Adipose tissue (tissue), 3 donors: ENCODE measurements around the gene CPHXL. TPM values are rescaled to one million over a fixed set of nuclear protein-coding genes. Genes with fewer than 3 reads are reported as not detected.

ENCODE experiments used
- H3K27ac ChIP-seq: one replicate; pipeline ENCODE4 v1.5.1; 2013; ENCODE audit warnings: low read depth, low read length
- WGBS, 3 donors: extraction: QIAGEN DNeasy Blood & Tissue Kit; methylation state at CpG; one replicate each; pipeline ENCODE4 v1.1.7; 2013; 5-methylcytosine and 5-hydroxymethylcytosine counted together
- polyA plus RNA-seq, 3 donors: library from polyadenylated mRNA; stranded (reverse); fragments of 200-250 nt; gene quantifications; one replicate each; pipeline ENCODE4 v1.2.3, GENCODE V29; 2013
- donor health status: healthy with polysubstance abuse.
- donor health status: Bipolar disorder and iron deficiency.
- donor health status: healthy.

CPHXL gene
- not detected for polyA plus RNA-seq

- no peak within 1 kb of the TSS for H3K27ac ChIP-seq
- WGBS, 3 donors, result 86 to 91% (median 87%) methylated on average over 5 of the region's 5 CpGs
These were observed at the start of gene CPHXL for GRCh38 chr16:75726390-75726789. CPHXL (minus strand) TSS chr16:75726490; CDS start chr16:75726442, 48 bp downstream.

DNA sequence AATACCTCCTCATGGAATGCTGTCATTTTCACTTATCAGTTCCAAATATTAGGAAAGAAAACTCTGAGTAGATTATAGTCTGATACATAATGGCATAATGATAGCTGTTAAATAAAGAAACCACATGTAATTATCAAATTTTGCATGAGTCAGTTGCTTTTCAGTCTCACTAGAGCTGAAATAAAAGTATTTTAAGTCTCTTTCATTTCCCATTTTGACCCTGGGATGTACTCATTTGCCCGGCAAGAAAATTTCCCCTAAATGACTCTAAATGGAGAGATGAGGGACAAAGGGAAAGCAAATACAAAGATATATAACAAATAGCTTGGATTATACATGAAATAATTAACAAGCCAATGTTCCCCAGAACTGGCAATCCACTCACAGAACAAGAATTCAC, 47.9 kb upstream of the CPHXL start:
- 58 to 77% (median 67%) methylated on average over 1 of the region's 1 CpG for WGBS, 3 donors
- no peak overlapping the region for H3K27ac ChIP-seq

DNA sequence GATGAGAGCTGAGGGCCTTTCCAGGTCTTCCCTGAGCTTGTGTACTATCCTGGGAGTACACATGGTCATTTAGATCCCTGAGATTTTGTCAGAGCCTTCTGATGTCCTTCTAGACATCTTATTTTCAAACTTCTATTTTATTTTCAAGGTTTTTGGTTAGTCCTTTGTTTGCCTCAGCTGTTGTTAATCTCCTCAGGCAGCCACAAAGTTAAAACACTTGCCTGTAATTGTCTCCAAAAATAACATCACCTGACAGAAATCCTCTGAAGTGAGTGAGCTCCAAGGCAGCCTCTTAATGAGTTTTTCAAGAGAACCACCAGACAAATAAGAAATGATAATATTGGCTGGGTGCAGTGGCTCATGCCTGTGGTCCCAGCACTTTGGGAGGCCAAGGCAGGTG, 43.8 kb upstream of the CPHXL start:
- H3K27ac ChIP-seq, result no peak overlapping the region

DNA sequence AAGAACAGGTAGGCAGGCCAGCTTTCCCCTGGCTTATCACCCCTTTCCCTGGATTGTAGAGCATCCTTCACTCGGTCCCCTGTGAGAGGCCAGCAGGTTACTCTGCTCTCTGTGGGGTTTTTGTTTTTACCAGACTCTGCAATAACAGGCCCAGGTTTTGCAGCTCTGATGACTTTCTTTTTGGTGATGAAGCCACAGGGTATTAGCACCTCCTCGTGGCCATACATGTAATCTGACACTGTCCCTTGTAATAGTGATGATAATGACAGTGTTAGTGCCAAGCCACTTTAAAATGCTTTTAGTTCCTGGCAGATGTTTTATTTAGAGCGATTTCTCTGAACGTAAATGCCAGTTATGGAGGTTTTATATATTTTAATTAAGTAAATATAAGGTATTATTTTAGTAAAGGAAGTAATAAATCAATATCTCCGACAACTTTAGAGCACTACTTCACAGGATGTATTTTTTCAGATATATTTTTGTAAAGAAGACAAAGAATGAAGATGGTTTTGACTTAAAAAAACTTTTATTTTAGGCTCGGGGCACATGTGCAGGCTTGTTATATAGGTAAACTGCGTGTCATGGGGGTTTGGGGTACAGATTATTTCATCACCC, 38.0 kb upstream of the CPHXL start:
- H3K27ac ChIP-seq, result no peak overlapping the region
- WGBS, 3 donors, result 14 to 26% (median 24%) methylated on average over 7 of the region's 7 CpGs

- WGBS, 3 donors, result 68 to 72% (median 69%) methylated on average over 3 of the region's 3 CpGs
- no peak overlapping the region for H3K27ac ChIP-seq
These were observed 36.9 kb upstream of the CPHXL start for GRCh38 chr16:75763204-75763603.

DNA sequence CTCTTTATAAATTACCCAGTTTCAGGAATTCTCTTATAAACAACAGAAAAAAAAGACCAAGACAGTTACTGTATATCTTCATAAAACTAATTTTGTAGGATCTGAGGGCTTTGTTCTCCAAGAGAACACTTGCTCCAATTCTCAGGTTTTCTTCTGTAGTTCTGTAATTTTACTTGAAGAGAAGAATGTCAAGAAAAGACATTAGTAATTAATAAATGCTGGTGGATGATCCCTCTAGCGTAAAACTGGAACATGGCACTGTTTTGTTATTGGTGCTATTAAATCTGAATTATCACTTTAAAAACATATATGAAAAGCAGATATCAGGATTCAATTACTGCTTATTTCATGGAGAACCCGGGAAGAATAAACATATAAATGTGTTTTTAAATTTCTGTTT, 36.5 kb upstream of the CPHXL start:
- 67 to 84% (median 83%) methylated on average over 2 of the region's 2 CpGs for WGBS, 3 donors
- H3K27ac ChIP-seq, result no peak overlapping the region

DNA sequence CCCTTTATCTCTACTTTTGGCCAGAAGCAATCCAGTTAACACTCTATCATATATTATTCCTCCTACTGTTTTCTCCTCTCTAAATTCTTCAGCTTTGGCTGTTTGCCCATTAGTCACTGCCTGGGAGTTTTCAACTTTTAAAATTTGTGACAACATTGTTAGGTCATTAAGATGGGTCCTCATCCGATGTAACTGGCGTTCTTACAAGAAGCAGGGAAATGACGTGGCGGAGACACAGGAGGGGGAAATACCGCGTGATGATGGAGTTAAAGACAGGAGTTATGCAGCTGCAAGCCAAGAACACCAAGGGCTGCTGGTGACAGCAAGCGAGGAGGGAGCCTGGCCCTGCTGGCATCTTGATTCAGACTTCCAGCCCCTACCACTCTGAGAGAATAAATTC, 34.8 kb upstream of the CPHXL start:
- WGBS, 3 donors, result 67 to 73% (median 70%) methylated on average over 7 of the region's 7 CpGs
- H3K27ac ChIP-seq, result no peak overlapping the region

GRCh38 chr16:75760018-75760519, 33.8 kb upstream of the CPHXL start:
- WGBS, 3 donors, result 16 to 40% (median 19%) methylated on average over 2 of the region's 2 CpGs
- H3K27ac ChIP-seq, result no peak overlapping the region

- no peak overlapping the region for H3K27ac ChIP-seq
- WGBS, 3 donors, result 36 to 72% (median 44%) methylated on average over 1 of the region's 1 CpG
These were observed 31.9 kb upstream of the CPHXL start for GRCh38 chr16:75758215-75758614.

DNA sequence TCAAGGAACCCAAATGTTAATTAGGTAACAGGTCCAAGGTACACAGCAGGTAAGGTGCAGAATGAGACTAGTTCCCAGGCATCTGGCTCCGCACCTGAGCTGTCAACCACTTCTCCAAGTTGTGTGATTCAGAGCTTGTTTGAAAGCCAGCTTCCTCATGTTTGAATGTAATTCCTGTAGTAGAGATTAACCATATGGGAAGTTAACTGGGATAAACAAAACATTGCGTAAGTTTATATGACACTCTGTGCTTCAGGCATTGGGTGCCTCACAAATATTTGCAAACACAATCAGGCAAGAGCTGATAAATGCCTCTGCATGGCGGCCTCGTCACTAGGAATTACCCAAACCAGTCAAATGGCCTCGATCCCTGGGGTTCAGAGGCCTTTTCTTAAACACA, 27.9 kb upstream of the CPHXL start:
- WGBS, 3 donors, result 16 to 73% (median 68%) methylated on average over 5 of the region's 5 CpGs
- H3K27ac ChIP-seq, result no peak overlapping the region

DNA sequence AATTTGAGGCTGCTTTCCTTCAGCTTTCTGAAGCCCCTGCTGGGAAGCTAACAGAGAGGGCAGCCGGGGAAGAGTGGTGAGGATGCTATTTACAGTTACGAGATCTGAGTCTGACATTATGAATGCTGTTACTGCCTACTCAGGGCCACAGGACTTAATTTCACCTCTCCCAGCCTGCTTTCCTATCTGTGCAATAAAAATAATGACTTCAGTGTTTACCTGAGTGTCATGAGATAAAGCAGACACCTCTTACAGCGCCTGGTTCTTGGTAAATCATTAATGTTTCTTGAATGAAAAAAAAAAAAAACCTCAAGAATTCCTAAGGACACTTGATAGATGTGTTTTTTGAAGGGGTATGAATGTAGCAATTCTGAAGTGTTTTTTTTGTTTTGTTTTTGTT, 24.2 kb upstream of the CPHXL start:
- H3K27ac ChIP-seq, result no peak overlapping the region
- 31 to 75% (median 61%) methylated on average over 3 of the region's 3 CpGs for WGBS, 3 donors

GRCh38 chr16:75746359-75746758, 20.1 kb upstream of the CPHXL start:
- 83 to 92% (median 83%) methylated on average over 3 of the region's 3 CpGs for WGBS, 3 donors
- no peak overlapping the region for H3K27ac ChIP-seq

GRCh38 chr16:75745823-75746222, 19.5 kb upstream of the CPHXL start:
- WGBS, 3 donors, result 80 to 86% (median 84%) methylated on average over 1 of the region's 1 CpG
- no peak overlapping the region for H3K27ac ChIP-seq

DNA sequence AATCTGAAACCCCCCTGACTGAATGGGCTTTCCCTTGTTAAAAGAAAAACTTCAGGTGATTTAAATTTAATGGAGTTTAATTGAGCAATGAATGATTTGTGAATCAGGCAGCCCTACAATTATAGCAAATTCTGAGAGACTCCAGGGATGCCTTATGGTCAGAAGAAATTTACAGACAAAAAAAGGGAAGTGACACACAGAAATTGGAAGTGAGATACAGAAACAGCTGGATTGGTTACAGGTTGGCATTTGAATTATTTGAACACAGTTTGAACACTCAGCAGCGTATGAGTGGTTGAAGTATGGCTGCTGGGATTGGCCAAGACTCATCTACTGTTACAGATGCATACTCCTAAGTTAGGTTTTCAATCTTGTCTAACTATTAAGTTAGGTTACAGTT, 19.0 kb upstream of the CPHXL start:
- no peak overlapping the region for H3K27ac ChIP-seq
- WGBS, 3 donors, result 72 to 84% (median 80%) methylated on average over 1 of the region's 1 CpG

- 32 to 43% (median 37%) methylated on average over 1 of the region's 1 CpG for WGBS, 3 donors
- no peak overlapping the region for H3K27ac ChIP-seq
These were observed 16.2 kb upstream of the CPHXL start for GRCh38 chr16:75742424-75743047.

DNA sequence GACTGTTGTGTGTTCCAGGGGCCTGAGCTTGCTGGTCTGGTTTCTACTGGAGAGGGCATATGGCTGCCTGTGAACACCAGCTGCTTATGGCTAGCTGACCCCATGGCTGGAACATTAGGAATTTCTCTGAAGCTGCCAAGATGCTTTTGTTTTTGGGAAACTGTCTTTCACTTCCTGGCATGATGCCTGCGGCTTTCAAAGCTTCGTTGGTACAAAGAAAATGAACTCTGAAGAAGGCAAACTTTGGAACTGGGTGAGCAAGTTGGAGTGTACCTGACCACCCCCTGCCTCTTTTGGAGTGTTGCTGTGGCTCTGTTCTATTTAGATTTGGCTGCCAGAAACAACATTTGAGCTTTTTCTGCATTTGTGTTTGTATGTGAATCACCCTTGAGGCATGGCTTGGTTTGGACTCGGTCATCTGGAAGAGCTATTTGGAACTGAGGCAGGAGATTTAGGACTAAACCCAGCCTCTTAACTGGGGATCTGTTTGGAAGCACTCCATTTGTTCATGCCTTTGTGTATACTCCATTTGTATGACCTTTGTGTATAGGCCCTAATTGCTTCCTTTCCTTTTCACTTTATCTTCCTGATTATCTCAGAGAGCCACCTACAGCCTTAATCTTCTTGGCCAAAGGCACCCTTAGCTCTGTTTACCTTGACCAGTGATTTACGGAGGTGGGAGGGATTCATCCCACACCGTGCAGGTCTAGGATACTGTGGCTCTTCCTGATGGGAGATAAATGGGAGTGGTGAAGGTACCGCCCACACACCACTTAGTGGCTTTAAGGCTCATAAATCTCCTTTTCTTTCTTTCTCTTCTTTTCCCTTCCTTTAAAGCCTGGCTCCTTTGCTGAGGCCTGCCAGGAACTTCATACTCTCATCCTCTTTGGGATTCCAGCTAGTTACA, 7.3 kb upstream of the CPHXL start:
- 35 to 59% (median 43%) methylated on average over 6 of the region's 6 CpGs for WGBS, 3 donors
- no peak overlapping the region for H3K27ac ChIP-seq

GRCh38 chr16:75732871-75733270, 6.6 kb upstream of the CPHXL start:
- no peak overlapping the region for H3K27ac ChIP-seq
- 38 to 44% (median 39%) methylated on average over 2 of the region's 2 CpGs for WGBS, 3 donors

DNA sequence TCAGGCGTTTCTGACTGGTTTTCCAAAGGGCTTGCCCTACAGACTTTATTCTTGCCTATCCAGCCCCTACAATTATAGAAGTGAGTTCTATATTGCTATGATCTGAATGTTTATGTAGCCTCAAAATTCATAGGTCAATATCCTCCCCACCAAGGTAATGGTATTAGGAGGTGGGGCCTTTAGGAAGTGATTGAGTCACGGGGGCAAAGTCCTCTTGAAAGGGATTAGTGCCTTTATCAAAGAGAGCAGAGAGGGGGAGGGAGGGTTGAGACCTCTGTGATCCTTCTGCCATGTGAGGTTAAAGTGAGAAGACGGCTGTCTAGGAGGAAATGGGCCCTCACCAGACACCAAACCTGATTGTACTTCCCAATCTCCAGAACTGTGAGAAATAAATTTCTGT, 931 bp upstream of the CPHXL start:
- H3K27ac ChIP-seq, result no peak overlapping the region
- WGBS, 3 donors, result 50 to 62% (median 57%) methylated on average over 3 of the region's 3 CpGs

DNA sequence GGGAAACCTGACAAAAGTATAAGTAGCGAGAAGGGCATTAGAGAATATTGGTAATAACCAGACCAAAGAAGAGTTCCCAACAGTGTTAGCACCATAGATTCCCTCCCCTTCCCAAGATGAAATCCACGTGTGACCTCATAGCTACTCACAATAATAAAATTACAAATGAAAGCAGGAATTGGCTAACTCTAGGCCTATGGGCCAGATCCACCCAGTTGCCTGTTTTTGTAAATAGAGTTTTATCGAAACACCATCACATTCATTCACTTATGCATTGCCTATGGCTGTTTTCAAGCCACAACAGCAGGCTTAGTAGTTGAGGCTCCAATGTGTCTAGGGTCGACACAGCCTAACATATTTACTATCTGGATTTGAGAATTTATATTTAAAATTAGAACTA, 7.8 kb downstream of the CPHXL start:
- WGBS, 3 donors, result 90 to 94% (median 94%) methylated on average over 4 of the region's 4 CpGs

More for the DNA sequence above, 7.8 kb downstream of the CPHXL start:
- no peak overlapping the region for H3K27ac ChIP-seq
